Natural killer cell (primary cell): ENCODE data around the gene WBP4. TPM values are rescaled to one million over a fixed set of nuclear protein-coding genes. Genes with fewer than 3 reads are reported as not detected.

Experiments
- ATAC-seq, 3 donors: fragments of 150-1000 bp in 2 of 3; fragments of 200-7000 bp in 1 of 3; cut with Tn5 transposase; 1 replicate in 1 of 3; 2 replicates in 2 of 3; pipeline ENCODE4 v1.10.0; 2021; ENCODE audit warnings: mild to moderate bottlenecking in 2 of 3, moderate library complexity in 2 of 3
- DNase-seq, 2 donors: peaks; one replicate each; pipeline versions ENCODE4 v3.0.0 to v3.0.0-alpha.2; 2013 to 2021; ENCODE audit warnings: mixed read lengths in 1 of 2
- H3K27ac ChIP-seq: one replicate; pipeline ENCODE4 v1.5.1; 2013; ENCODE audit warnings: mild to moderate bottlenecking, low read length
- H3K27me3 ChIP-seq: one replicate; pipeline ENCODE4 v1.6.1; 2013; ENCODE audit warnings: low read length; ENCODE audit not compliant: control insufficient read depth, insufficient read depth
- H3K36me3 ChIP-seq: one replicate; pipeline ENCODE4 v1.6.1; 2013; ENCODE audit warnings: low read length; ENCODE audit not compliant: control insufficient read depth, insufficient read depth
- H3K4me1 ChIP-seq: one replicate; pipeline ENCODE4 v1.6.1; 2013; ENCODE audit warnings: low read length; ENCODE audit not compliant: control insufficient read depth, insufficient read depth
- H3K4me3 ChIP-seq: one replicate; pipeline ENCODE4 v1.5.1; 2013; ENCODE audit warnings: low read length
- H3K9me3 ChIP-seq: one replicate; pipeline ENCODE4 v1.6.1; 2013; ENCODE audit warnings: low read length; ENCODE audit not compliant: control insufficient read depth, insufficient read depth
- H3K27ac Mint-ChIP-seq, 2 donors: one replicate each; pipeline ENCODE4 v1.8.0; 2022; ENCODE audit warnings: mild to moderate bottlenecking in 2 of 2, mixed read lengths in 2 of 2, moderate library complexity in 1 of 2
- H3K27me3 Mint-ChIP-seq, 2 donors: one replicate each; pipeline ENCODE4 v1.8.0; 2022; ENCODE audit warnings: low read depth in 2 of 2, mixed read lengths in 2 of 2
- H3K36me3 Mint-ChIP-seq: one replicate; pipeline ENCODE4 v1.8.0; 2022; ENCODE audit warnings: mixed read lengths
- H3K4me1 Mint-ChIP-seq, 2 donors: one replicate each; pipeline ENCODE4 v1.8.0; 2022; ENCODE audit warnings: mixed read lengths in 2 of 2
- H3K4me3 Mint-ChIP-seq: one replicate; pipeline ENCODE4 v1.8.0; 2022; ENCODE audit warnings: mild to moderate bottlenecking, moderate library complexity, mixed read lengths
- H3K9me3 Mint-ChIP-seq, 2 donors: one replicate each; pipeline ENCODE4 v1.8.0; 2022; ENCODE audit warnings: mixed read lengths in 2 of 2
- WGBS: methylation state at CpG from one replicate; pipeline ENCODE4 v1.1.7; 2013; ENCODE audit warnings: missing lambda C conversion rate; ENCODE audit not compliant: insufficient coverage; 5-methylcytosine and 5-hydroxymethylcytosine counted together
- intact Hi-C: fragments of 100-400 bp; cut with micrococcal nuclease; formaldehyde crosslinking; loops from one replicate; pipeline ENCODE4 v1.14.2; 2022
- total RNA-seq, 4 donors: library from RNA; stranded (reverse); fragments of 120-200 nt in 1 of 4; gene quantifications; one replicate each; pipeline versions ENCODE4 v1.2.3 to v1.2.4, GENCODE V29; 2013 to 2022
- TF ChIP-seq, protein P1 (sequence below): fragments of 200-600 bp; IDR thresholded peaks from one replicate; pipeline ENCODE4 v1.8.0; 2022; ENCODE audit warnings: antibody characterized with exemption

The WBP4 gene
- total RNA-seq, 3 donors from 2014 or later (not counting 1 experiment from before 2014, with no cell fraction given): 4.2 to 6.8 (median 5.1) TPM

DNA sequence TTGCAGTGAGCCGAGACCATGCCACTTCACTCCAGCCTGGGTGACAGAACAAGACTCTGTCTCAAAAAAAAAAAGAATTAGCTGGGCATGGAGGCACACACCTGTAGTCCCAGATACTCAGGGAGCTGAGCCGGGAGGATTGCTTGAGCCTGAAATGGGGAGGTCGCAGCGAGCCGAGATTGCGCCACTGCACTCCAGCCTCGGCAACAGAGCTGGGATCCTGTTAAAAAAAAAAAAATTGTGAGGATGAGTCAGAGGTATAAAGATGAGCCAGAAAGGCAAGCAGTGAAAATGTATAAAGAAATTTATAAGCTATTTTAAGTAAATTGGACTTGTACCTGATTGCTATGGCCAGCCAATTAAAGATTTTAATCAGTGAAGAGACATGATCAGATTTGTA lies 50.1 kb downstream of the WBP4 start:
- Mint-ChIP-seq H3K9me3 (no peaks in the 10 kb centered on the region), H3K27me3 (no peaks in the 10 kb centered on the region), H3K27ac (no peak overlapping the region), H3K4me3 (no peak overlapping the region), H3K36me3 (no peaks in the 10 kb centered on the region), H3K4me1 (no peaks in the 10 kb centered on the region)
- no peak for DNase-seq
- no peaks in the 10 kb centered on the region for H3K27me3 ChIP-seq
- no peak overlapping the region for H3K27ac ChIP-seq
- 94% methylated on average over 7 of the region's 7 CpGs for WGBS
- H3K36me3 ChIP-seq: no peaks in the 10 kb centered on the region
- TF ChIP-seq, protein P1, sequence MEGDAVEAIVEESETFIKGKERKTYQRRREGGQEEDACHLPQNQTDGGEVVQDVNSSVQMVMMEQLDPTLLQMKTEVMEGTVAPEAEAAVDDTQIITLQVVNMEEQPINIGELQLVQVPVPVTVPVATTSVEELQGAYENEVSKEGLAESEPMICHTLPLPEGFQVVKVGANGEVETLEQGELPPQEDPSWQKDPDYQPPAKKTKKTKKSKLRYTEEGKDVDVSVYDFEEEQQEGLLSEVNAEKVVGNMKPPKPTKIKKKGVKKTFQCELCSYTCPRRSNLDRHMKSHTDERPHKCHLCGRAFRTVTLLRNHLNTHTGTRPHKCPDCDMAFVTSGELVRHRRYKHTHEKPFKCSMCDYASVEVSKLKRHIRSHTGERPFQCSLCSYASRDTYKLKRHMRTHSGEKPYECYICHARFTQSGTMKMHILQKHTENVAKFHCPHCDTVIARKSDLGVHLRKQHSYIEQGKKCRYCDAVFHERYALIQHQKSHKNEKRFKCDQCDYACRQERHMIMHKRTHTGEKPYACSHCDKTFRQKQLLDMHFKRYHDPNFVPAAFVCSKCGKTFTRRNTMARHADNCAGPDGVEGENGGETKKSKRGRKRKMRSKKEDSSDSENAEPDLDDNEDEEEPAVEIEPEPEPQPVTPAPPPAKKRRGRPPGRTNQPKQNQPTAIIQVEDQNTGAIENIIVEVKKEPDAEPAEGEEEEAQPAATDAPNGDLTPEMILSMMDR: no peak
- H3K4me3 ChIP-seq: no peak overlapping the region
- intact Hi-C loops: no loop called here
- ATAC-seq: no peak
- no peaks in the 10 kb centered on the region for H3K9me3 ChIP-seq
- H3K4me1 ChIP-seq: no peaks in the 10 kb centered on the region

DNA sequence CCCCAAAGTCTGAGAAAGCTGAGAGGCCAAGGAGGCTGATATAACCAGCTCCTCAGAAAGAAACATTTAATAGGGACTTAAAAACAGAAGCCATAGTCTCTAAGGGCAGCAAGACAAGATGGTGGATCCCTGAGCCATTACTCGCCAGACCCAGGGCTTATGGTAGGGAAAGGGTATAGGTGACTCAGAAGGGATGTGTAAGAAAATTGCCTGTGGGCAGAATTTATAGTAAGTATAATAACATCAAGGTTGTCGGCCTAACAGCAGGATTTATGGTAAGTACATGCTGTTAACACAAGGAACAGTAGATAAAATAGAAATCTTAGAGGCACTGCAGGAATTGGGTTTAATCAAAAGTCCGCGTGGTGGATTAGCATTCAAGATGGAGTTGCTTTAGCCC lies 56.6 kb downstream of the WBP4 start:
- Mint-ChIP-seq H3K4me1 (no peaks in the 10 kb centered on the region), H3K4me3 (no peak overlapping the region)

DNA sequence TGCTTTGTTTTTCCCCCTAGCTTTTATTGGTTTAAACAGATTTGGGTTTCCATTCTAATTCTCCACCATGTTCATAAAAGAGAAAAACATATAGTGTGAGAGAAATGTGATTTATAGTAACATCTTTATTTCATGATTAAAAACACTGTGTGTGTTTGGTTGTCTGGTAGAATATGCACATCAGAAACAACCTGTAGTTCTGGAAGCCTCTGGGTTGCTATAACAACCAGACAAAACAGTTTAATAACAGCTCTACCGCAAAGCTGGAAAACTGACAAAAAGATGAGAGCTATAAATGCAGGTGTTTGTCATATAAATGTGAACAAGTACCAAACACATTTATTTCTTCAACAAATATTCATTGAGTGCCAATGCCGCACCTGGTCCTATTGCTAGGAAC lies 61.5 kb downstream of the WBP4 start:
- Histone ChIP-seq H3K27me3 (no peaks in the 10 kb centered on the region), H3K9me3 (no peaks in the 10 kb centered on the region), H3K4me1 (no peaks in the 10 kb centered on the region), H3K36me3 (no peaks in the 10 kb centered on the region), H3K27ac (no peak overlapping the region), H3K4me3 (no peak overlapping the region)
- 90% methylated on average over 1 of the region's 2 CpGs for WGBS
- H3K4me1 Mint-ChIP-seq: no peaks in the 10 kb centered on the region
- H3K9me3 Mint-ChIP-seq: no peaks in the 10 kb centered on the region
- TF ChIP-seq, protein P1: no peak
- intact Hi-C loops: no loop called here
- H3K27me3 Mint-ChIP-seq: no peaks in the 10 kb centered on the region
- no peak overlapping the region for H3K4me3 Mint-ChIP-seq
- DNase-seq: peak in 1 of 2 donors; percentile 57
- no peaks in the 10 kb centered on the region for H3K36me3 Mint-ChIP-seq
- no peak overlapping the region for H3K27ac Mint-ChIP-seq
- no peak for ATAC-seq

More for the DNA sequence above, 56.6 kb downstream of the WBP4 start:
- no peak for ATAC-seq
- TF ChIP-seq, protein P1: no peak
- no peaks in the 10 kb centered on the region for H3K36me3 ChIP-seq
- no peaks in the 10 kb centered on the region for H3K27me3 ChIP-seq
- H3K4me3 ChIP-seq: no peak overlapping the region
- no peaks in the 10 kb centered on the region for H3K4me1 ChIP-seq
- Mint-ChIP-seq H3K36me3 (no peaks in the 10 kb centered on the region), H3K27ac (no peak overlapping the region), H3K9me3 (no peaks in the 10 kb centered on the region), H3K27me3 (no peaks in the 10 kb centered on the region)
- no peak for DNase-seq
- intact Hi-C loops: no loop called here
- H3K27ac ChIP-seq: no peak overlapping the region
- WGBS: 81% methylated on average over 4 of the region's 4 CpGs
- no peaks in the 10 kb centered on the region for H3K9me3 ChIP-seq

- WGBS: 100% methylated on average over 2 of the region's 3 CpGs
- no peaks in the 10 kb centered on the region for H3K36me3 Mint-ChIP-seq
- no peaks in the 10 kb centered on the region for H3K9me3 ChIP-seq
- ATAC-seq (no peak), DNase-seq (no peak)
- no peaks in the 10 kb centered on the region for H3K27me3 Mint-ChIP-seq
- no peaks in the 10 kb centered on the region for H3K36me3 ChIP-seq
- no peak overlapping the region for H3K27ac Mint-ChIP-seq
- H3K27ac ChIP-seq: no peak overlapping the region
- intact Hi-C loops: no loop called here
- H3K27me3 ChIP-seq: no peaks in the 10 kb centered on the region
- peaks cover 25 to 26% of the 10 kb centered on the region in 2 donors for H3K4me1 Mint-ChIP-seq
- no peak overlapping the region for H3K4me3 ChIP-seq
- H3K9me3 Mint-ChIP-seq: no peaks in the 10 kb centered on the region
- no peak overlapping the region for H3K4me3 Mint-ChIP-seq
- peaks cover 14% of the 10 kb centered on the region for H3K4me1 ChIP-seq
- TF ChIP-seq, protein P1: no peak
These were observed 66.4 kb downstream of the WBP4 start for GRCh38 chr13:41127701-41128100.
